ENCODE data around the gene PDE4D.

Gene PDE4D

DNA sequence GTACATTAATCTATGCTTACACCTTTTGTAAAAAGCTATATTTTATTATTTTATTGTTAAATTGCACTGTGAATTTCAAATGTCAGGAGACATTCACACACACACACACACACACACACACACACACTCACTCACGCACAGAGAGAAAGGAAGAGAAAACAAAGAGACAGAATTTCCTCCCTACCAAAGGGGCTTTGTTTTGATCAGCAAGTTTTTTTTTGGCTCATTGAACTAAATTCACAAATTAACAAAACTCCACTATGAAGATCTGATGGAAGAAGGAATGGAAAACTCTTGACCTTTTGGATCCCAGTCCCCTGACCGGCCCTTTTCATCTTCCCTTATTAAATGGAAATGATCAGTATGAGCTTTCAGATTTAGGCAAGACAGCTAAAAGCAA lies 161.2 kb downstream of the PDE4D start:
- FAIRE-seq: no peak

- no peak for FAIRE-seq
These were observed 161.7 kb downstream of the PDE4D start for GRCh38 chr5:59731809-59732208.

- no peak for FAIRE-seq
These were observed 163.7 kb downstream of the PDE4D start for GRCh38 chr5:59729820-59730219.

GRCh38 chr5:59729357-59729756 lies 164.2 kb downstream of the PDE4D start:
- no peak for FAIRE-seq

DNA sequence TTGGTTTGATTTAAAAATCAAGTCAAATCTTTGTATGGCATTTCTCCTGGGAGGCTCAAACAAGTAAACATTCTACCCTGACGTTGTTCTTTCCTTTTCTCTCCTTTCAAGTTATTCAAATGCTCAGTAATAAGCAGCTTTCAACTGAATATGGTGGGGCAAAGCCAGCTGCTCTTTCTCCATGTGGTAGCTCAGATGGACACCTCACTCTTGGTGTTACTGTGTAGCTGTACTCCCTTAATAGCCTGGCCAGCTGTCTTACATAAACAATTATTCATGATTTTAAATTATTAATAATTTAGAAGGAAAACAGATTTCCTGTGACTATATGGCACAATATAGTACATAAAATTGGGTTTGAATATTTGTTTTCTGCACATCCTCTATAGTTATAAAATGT lies 165.2 kb downstream of the PDE4D start:
- FAIRE-seq: peak; percentile 9

GRCh38 chr5:59727186-59727585 lies 166.3 kb downstream of the PDE4D start:
- FAIRE-seq: no peak

GRCh38 chr5:59725392-59725767 lies 168.1 kb downstream of the PDE4D start:
- FAIRE-seq: no peak

DNA sequence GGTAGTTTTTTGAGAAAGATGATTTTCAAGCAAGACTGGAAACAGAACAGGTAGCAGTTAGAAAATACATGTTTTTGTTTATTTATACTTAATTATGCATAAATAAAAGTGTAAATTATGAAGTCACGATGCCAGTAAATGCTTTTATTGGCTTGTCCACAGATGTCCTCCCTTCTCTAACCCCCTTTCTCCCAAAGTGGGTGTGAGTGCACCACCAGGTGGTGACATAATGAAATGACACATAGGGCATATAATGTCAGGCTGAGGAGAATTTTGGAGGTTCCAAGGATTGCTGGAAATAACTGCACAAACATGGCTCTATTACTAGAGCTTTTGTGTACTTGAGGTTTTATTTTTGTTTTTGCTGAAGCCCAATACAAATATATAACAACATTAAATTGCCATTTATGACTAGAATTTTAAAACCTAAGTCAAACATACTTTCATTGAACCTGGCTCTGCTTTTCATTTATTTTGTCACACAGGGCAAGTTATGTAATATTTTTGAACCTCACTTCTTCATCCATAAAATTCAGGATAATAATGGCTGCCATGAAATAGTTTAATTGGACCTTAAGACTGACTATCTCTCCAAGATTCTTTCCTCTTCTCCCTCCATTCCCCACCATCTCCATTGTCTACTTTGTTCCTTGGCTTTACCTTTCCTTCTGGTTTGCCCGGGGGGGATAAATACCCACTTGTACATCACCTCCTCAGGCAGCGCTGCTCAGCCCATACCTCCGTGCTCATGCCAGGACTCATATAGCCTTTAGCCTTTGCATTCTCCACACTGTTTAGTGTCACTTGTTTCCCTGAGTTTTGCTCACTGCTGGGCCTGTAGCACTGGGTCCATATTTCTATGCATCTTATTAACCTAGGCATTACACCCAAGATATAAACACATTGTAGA lies 168.8 kb downstream of the PDE4D start:
- FAIRE-seq: peak; percentile 84

DNA sequence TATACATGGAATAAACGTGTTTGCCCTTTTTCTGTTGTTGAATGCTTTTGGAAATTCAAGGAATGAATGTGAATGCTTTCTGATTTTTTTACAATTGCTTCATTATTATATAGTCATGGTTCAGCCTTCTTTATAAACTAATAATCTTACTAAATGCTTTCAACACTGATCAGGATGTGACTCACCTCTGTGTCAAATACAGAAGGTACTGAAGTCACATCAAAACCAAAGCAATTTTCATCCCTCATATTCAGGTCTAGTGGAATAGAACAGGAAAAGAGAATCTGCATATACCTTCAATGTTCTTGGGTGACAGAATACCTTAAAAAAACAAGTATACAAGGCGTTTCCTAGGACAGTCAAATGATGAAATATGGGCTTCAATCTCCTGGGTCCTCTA lies 170.7 kb downstream of the PDE4D start:
- FAIRE-seq: no peak

GRCh38 chr5:59721741-59722140 lies 171.8 kb downstream of the PDE4D start:
- no peak for FAIRE-seq

DNA sequence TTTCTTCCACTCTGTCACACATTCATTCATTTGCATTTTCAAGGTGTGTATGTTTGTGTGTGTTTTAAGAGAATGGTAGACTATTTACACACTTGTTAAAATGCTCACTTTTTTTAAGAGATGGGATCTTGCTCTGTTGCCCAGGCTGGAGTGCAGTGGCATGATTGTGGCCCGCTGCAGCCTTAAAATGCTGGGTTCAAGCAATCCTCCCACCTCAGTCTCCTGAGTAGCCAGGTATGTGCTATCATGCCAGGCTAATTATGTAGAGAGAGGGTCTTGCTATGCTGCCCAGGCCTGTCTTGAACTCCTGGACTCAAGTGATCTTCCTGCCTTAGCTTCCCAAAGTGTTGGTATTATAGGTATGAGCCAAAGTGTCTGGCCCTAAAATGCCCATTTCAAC lies 173.5 kb downstream of the PDE4D start:
- no peak for FAIRE-seq

DNA sequence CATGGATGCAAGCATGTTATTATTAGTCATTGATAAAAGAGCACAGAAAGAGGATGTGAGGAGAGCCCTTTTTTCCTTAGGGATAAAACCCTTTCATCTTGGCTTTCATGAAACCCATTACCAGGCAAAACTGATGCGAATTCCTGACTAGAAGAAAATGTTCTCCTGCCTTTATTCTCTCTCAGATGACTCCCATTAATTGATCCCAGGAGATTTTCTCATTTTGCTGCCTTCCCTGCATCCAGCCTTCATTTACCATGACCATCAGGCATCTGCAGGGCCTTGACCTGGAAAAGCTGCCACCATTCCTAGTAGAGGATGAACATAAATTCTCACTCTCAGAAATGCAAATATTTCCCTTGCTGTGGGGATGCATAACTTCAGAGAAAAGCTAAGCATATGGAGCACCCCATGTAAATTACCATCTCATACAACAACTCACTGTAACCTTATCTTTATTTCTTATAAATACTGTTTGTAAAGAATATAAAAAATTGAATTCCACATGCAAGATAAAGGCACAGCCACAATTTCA lies 176.5 kb downstream of the PDE4D start:
- FAIRE-seq: no peak

GRCh38 chr5:59716029-59716428 lies 177.5 kb downstream of the PDE4D start:
- no peak for FAIRE-seq

DNA sequence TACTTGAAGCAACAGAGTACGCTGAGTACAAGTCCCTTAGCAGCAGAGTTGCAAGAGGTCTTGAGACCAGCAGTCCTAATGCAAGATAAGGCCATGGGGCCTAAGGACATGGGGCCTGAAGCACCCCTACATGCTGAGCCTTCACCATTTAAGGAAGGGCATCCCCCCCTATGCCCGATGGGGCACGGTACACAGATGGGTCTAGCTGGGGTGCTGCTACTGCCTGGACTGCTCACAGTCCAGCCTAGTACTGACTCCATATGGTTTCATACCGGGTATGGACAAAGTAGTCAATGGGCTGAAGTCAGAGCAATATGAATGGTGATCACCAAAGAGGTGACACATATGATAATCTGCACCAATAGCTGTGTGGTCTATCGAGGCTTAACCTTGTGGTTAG lies 178.3 kb downstream of the PDE4D start:
- FAIRE-seq: no peak

DNA sequence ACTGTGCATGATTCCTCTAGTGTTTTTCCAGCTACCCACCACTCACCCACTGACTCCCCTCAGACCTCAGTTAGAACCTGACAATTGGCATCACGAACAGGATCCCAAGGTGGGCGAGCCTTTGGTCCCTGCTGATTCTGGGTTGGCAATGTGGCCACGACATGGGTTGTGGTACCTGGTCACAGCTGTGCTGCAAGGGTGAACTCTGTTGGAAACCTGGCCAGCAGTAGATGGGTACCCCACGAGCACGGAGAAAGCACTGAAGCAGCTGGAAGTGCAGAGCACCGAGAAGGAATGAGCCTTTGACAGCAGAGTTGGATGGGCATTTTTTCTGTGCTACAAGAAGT lies 180.1 kb downstream of the PDE4D start:
- no peak for FAIRE-seq

GRCh38 chr5:59712836-59713497 lies 180.6 kb downstream of the PDE4D start:
- FAIRE-seq: no peak

- FAIRE-seq: no peak
These were observed 182.2 kb downstream of the PDE4D start for GRCh38 chr5:59711310-59711709.

- FAIRE-seq: no peak
These were observed 183.7 kb downstream of the PDE4D start for GRCh38 chr5:59709846-59710245.

DNA sequence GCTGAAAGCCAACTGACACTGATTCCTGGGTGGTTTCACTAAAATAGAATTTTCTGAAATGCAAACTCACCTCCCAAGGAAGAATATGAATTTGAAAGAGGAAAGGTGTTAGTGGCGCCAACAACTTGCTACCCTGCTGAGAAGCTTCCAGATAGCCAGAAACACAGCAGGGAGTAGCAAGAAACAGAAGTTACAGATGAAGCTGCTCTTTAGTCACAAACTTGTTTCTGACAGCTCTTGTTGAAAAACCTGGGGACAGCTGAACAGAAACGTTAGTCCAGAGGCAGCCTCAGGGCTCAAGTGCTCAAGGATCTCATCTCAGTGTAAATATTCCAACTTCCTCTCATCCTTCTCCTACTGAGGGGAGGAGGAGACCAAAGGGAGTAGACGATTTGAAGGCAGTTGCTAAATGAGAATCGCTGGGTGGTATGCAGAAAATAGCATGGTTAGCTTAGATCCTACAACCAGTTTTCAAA lies 184.1 kb downstream of the PDE4D start:
- no peak for FAIRE-seq

DNA sequence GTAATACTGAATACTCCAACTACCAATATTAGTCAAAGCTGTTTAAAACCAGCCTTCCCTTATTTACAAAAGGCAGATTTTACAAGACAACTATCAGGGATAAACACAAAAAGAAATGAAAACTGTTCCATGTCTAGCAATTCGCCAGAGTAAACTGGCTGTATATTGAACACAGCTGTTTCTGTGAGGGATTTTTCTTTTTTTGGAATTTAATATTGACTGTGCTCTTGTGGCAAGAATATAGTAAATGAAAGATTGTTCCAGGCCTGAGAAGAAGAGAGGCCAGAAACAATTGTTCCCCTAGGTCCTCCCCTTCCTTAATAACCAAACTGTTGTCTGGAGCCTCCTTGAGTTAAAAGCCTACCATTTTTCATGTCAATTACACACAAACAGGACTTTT lies 188.6 kb downstream of the PDE4D start:
- no peak for FAIRE-seq

GRCh38 chr5:59703789-59704188 lies 189.7 kb downstream of the PDE4D start:
- FAIRE-seq: no peak

- FAIRE-seq: no peak
These were observed 195.0 kb downstream of the PDE4D start for GRCh38 chr5:59698207-59699178.

- no peak for FAIRE-seq
These were observed 199.1 kb downstream of the PDE4D start for GRCh38 chr5:59694411-59694810.

Data from islet of Langerhans (tissue), 1 donor.